Measurements from ENCODE around the gene CDK4.

GRCh38 chr12:57775044-57775443 is 22.9 kb upstream of the CDK4 start:
- TF ChIP-seq POLR2A (IDR thresholded peaks at IDR 0.05; ENCODE audit: low read depth, low read length) (no peak), SPI1 (IDR thresholded peaks at IDR 0.05; ENCODE audit: low read depth, low read length) (no peak), TAF1 (IDR thresholded peaks at IDR 0.05; ENCODE audit: low read depth, low read length) (no peak)
